ENCODE results near the gene PILRB. TPM values are rescaled to one million over a fixed set of nuclear protein-coding genes. Genes with fewer than 3 reads are reported as not detected.
"Not testable (repeated sequence)": the region's sequence is repeated elsewhere in the genome, so short reads cannot be mapped to it uniquely, and the experiment has no call there.

Gene PILRB
- polyA plus RNA-seq (ENCODE audit: insufficient read length), result 18.0 TPM

DNA sequence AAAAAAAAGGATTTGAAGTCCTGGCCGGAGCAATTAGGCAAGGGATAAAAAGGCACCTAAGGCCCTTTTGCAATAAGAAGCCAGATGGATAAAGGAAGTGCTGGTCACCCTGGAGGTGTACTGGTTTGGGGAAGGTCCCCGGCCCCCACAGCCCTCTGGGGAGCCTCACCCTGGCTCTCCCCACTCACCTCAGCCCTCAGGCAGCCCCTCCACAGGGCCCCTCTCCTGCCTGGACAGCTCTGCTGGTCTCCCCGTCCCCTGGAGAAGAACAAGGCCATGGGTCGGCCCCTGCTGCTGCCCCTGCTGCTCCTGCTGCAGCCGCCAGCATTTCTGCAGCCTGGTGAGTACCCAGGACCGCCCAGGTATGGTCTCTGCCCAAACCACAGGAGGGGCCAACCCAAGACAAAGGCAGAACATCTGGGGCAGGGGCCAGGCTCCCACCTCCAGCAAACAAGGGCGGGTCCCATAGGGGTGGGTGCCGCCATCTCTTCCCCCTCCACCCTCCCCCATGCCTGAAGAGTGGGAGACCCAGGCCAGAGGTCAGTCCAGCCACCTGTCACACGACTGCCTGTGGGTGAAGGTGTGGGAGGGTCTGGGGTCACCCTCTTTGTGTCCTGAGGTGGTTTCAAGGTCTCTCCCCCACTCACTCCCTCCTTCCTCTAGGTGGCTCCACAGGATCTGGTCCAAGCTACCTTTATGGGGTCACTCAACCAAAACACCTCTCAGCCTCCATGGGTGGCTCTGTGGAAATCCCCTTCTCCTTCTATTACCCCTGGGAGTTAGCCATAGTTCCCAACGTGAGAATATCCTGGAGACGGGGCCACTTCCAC is at the start of gene PILRB:
TSS of gene PILRB (plus strand) at position 91 of the 830 bp plus-strand sequence. CDS start at position 277, 186 bp downstream.
- DNase-seq, result no peak

DNA sequence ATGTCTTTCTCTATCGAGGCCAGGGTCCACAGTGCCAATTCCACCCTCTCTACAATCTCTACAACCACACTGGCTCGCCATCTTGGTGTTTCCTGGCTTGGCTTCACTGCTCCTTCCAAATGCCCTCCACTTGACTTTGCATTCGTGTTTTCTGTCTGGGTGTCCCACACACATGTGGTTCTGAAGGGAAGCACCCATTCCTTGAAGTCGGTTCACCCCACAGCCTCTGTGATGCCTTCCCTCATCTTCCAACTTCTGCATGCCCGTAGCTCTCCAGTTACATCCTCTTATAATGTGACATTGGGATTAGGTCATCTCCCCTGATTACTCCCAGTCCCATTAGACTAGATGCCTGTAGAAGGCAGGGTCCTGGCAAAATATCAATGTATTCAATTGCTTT is 39.6 kb upstream of the PILRB start:
- not testable (repeated sequence) for DNase-seq

DNA sequence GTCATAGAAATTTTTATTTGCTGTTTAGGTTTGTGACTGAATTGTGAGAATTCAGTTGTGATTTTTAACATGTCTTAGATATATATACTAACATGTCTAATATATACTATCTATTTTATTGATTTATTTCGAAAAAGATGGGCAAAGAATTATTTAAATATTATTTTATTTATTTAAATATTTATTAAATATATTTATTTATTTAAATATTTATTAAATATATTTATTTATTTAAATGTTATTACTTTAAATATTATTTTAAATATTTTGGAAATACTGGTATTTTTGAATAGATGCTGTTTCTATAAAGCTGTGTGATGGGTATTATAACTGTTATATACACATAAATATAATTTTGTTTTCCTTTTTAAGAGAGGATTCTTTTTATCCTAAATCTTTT is 36.3 kb upstream of the PILRB start:
- DNase-seq, result not testable (repeated sequence)

DNA sequence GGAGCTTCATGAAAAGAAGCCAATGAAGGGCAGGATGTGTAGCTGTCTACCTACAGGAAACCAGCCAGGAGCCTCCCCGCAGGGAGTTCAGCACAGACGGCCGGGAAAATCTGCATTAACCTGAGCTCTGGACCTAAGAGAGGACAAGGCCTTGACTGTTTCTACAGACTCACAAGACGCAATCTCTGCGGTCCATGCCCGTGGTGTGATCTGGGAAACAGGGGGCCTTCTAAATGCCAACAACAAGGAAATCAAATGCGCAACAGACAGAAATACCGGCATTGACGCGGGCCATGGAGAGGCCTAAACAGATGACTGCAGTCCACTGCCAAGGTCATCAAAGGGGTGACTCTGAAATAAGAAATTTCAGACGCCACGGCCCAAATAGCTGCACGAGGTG is 33.7 kb upstream of the PILRB start:
- not testable (repeated sequence) for DNase-seq

DNA sequence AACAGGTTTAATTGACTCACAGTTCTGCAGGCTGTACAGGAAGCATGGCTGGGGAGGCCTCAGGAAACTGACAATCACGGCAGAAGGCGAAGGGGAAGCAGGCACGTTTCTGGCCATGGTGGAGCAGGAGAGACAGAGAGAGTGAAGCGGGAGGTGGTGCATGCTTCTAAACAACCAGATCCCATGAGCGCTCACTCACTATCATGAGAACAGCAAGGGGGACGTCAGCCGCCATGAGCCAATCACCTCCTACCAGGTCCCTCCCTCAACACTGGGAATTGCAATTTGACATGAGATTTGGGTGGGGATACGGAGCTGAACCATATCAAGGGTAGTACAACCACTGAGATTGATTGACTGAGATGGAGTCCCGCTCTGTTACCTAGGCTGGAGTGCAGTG is 32.2 kb upstream of the PILRB start:
- DNase-seq, result not testable (repeated sequence)

DNA sequence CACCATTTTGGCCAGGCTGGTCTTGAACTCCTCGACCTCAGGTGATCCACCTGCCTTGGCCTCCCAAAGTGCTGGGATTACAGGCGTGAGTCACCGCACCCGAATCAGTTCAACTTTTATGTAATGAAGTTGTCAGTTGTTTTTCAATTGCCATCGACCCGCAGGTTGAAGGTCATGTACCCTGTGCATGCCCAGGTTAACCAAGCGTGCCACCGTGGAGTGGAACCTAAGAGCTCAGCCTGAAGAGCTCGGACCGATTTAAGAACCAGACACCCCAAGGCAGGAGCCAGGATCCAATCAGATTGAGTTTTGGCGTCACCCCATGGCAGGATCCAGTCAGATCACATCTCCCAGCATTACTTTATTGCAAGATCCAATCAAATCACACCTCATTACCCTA is 31.0 kb upstream of the PILRB start:
- DNase-seq, result not testable (repeated sequence)

DNA sequence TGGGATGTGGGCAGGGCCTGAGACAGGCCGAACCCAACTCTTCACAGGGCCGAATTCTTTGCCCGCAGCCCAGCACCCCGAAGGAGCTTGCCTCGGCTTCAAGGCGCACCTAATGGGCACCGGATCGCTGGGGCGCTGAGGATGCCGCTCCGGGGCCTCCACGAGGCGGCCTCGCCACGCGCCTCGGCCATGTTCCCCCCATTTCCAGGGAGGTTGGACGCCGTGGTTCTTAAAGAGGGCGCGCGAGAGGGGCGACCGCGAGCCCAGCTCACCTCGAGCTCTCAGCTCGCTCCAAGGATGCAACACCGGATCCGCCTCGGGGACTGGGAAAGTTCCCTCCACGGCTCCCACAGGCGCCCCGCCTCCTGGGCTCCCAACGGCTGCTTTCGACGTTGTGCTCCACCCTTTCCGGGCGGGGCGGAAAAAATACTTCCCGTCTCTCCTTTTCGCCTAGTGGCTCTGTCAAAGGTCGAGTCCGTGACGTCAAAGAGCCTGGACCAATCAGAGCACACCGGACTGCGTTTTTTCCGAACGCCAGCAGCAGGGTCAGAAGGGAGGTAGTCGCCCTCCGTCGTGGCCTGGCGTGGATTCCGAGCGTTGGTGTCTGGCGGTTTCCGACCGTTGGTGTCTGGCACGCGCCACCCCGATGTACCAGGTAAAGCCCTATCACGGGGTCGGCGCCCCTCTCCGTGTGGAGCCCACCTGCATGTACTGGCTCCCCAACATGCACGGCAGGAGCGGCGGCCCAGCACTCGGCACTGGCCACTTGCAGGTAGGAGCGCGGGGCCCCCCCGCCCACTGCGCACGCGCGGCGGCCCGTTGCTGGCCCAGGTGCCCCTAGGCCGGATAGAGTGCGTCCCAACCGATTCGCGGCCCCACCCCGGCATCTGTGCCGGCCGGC is 22.1 kb upstream of the PILRB start:
- peak; percentile 87 for DNase-seq

DNA sequence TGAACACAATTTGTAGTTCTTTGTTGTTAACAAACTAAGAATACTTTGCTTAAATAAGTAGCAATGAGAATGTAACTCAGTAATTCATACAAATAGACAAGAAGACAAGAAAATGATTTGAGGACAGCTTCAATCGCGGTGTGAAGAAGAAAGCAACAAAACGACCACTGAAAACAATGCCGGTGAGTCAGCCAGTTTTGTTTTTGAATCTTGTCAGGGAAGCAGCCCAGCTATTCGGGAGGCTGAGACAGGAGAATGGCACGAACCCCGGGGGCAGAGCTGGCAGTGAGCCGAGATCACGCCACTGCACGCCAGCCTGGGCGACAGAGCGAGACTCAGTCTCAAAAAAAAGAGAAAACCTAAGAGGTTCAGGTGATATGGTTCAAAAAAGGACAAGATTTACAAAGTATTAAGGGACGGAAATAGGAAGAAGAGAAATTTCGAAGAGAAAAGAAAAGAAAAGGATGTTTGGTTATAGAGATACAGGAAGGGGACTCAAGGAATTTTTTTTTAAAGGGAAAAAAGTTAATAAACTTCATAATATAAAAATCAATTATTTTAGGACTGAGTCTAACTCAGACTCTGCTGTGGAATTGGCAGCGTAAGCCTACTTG is 19.7 kb upstream of the PILRB start:
- DNase-seq, result not testable (repeated sequence)

DNA sequence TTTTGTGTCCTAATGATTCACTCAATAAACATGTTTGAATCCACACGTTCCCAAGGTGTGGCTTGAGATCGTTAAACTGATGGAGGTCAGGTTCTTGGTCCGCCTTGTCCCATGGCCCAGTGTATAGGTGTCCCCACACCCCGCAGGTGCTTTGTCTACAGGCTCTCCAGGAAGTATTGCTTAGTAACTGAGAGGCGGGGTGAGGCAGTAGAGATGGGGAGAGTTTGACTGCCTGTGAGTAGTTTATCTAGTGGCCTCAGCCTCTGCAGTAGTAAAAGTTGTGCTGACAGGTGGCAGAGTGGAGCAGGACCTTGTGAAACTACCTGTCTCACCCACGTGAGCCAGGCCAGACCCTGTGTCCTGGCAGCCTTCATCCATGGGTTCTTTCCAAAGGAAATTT is 16.6 kb upstream of the PILRB start:
- DNase-seq, result not testable (repeated sequence)

DNA sequence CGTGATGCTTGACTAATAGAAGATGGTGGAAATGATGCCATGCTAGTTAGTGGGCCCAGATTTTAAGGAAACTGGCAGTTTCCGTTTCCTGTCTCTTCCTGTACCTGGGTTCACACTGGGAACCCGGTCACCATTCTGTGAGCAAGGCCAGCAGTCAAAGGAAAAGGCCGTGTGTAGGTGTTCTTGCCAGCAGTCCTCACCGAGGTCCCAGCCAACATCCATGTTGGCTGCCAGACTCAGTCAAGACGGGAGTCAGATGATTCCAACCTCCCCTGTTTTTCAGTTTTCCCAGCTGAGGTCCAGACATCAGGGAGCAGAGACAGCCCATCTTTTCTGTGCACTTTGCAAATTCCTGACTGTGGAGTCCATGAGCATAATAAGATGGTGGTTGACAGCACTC is 15.2 kb upstream of the PILRB start:
- no peak for DNase-seq

DNA sequence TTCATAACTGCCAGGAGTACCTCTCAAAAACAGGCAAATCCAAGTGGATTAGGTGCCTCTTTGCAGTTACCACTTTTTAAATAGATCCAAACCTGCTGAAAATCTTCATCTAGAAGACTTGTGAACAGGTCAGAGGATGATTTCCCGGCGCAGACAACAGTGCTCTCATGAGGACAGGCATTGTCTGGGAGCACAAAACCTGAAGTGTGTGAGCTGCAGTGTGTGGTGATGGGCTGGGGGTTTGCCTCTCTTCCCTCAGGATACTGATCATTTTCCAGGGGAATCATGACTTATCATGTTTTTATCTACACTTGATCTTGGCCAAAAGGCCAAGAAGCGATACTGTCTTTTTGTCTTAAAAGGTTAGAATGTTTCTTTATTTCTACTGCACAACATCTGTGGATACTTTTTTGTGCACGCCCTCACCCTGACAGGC is 13.8 kb upstream of the PILRB start:
- DNase-seq, result not testable (repeated sequence)

DNA sequence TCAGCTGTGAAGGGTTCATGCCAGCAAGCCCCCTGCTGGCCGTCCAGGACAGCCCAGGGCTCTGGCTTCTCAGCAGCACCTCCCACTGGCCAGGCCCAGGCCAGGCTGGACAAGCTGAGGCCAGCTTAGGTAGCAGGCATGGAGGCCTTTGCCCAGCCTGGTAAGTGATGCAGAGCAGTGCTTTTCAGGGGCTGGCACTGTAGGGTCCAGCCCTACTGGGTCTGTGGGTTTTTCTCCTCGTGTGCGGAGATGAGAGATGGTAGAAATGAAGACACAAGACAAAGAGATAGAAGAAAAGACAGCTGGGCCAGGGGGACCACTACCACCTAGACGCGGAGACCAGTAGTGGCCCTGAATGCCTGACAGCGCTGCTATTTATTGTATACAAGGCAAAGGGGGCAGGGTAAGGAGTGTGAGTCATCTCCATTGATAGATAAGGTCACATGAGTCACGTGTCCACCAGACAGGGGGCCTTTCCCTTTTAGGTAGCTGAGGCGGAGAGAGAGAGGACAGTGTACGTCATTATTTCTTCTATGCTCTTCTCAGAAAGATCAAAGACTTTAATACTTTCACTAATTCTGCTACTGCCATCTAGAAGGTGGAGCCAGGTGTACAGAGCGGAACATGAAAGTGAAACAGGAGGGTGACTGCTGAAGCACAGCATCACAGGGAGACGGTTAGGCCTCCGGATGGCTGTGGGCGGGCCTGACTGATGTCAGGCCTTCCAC is 13.2 kb upstream of the PILRB start:
- not testable (repeated sequence) for DNase-seq

DNA sequence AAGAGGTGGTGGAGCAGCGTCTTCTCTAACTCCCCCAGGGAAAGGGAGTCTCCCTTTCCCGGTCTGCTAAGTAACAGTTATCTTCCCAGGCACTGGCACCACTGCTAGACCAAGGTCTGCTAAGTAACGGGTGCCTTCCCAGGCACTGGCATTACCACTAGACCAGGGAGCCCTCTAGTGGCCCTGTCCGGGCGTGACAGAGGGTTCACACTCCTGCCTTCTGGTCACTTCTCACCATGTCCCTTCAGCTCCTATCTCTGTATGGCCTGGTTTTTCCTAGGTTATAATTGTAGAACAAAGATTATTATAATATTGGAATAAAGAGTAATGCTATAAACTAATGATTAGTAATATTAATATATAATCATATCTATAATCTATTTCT is 12.6 kb upstream of the PILRB start:
- not testable (repeated sequence) for DNase-seq

DNA sequence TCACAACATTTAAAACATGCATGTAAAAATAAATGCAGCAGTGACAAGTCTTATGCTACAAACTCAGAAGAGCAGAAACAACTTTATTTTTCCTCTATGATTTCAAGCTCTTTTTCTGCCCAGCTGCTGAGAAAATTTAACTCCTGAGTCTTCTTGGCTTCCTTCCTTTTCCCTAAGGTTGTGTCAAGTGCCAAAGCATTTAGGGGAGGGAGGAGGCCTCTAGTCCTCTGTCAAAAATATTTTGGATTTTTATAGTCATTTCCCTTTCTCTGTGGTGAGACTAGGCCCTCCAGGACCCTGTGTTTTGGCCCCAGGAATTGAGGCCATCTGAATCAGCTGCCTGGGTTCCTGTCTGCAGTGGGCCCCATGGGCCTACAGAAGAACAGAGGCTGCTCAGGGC is 11.0 kb upstream of the PILRB start:
- DNase-seq, result no peak

DNA sequence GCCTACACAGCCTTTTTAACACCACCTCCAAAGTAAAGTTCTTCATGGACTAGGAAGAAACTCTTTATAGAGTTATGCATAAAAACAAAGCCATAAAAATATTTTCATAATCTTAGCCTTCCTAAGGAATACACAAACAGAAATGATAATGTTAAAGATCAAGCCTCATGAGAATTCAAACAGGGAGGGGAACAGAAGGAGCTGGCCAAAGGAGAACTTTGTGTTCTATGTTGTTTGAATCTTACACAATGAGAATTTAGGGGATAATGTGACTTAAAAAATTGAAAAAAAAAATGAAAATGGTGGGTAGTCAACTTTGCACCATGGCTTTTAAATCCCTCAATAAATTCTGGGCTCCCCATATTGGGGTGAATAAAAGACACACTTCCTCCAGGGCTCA is 9.1 kb upstream of the PILRB start:
- DNase-seq, result no peak

DNA sequence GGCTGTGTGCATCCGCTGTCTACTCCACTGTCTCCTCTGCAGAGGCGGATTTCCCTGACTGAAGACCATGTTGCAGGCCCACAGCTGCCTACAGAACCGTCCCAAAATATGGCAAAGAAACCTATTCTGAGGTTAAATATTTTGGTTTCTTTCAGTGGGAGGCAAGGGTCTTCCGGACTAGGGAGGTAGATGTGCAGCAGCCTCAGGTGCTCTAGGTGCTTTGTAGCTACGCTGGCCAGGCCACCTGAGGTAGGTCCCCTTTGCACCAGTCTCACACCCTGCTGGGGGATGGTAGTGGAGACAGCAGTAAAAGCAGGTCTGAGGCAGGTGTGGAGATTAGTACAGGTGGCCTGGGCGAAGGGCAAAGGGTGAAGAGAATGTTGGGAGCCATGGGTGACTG is 8.2 kb upstream of the PILRB start:
- no peak for DNase-seq

DNA sequence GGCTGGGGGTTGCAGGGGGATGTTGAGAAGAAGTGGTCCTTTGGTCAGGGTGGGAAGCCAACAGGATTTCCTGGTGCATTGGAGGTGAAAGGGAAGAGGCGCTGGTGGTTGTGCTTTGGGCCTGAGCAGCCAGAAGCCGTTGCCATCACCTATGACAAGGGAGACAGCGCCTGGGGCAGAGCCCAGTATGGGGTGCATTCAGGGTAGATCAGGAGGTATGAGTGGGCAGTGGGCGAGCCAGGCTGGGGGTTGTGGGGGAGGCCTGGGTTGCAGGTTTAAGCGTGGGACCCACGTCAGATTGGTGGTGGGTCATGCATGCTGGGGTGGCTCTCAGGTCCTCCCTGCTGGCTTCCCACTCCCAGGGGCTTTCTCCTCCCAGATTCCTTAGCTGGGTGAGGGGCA is 6.3 kb upstream of the PILRB start:
- no peak for DNase-seq

DNA sequence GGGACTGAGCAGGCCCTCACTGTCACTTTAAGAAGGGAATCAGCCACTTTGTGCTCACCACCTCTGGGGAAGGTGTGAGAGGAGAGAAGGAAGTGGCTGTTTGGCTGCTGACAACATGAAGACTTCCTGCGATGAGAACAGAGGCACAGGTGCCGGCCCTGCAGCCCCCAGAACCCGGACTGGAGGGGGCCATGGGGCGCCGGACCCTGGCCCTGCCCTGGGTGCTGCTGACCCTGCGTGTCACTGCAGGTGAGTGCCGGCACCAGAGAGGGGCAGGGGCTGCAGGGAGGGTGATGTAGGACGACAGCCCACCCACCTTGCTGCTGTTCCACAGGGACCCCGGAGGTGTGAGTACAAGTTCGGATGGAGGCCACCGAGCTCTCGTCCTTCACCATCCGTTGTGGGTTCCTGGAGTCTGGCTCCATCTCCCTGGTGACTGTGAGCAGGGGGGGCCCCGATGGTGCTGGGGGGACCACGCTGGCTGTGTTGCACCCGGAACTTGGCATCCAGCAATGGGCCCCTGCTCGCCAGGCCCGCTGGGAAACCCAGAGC is 5.6 kb upstream of the PILRB start:
- not testable (repeated sequence) for DNase-seq

DNA sequence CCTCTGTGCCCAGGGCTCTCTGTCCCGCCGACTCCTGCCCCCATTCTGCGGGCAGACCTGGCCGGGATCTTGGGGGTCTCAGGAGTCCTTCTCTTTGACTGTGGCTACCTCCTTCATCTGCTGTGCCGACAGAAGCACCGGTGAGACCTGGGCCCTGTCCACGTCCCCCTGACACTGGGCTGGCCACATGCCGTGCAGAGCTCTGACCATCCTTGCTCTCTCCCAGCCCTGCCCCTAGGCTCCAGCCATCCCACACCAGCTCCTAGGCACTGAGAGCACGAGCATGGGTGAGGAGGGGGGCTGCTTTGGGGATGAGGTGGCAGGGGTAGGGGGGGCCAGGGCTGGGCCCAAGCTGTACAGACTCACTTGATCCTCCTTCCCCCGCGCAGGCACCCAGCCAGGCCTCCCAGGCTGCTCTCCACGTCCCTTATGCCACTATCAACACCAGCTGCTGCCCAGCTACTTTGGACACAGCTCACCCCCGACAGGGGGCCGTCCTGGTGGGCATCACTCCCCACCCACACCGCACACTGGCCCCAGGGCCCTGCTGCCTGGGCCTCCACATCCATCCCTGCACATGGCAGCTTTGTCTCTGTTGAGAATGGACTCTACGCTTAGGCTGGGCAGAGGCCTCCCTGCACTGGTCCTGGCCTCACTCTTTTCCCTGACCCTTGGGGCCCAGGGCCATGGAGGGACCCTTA is 4.8 kb upstream of the PILRB start:
- no peak for DNase-seq

DNA sequence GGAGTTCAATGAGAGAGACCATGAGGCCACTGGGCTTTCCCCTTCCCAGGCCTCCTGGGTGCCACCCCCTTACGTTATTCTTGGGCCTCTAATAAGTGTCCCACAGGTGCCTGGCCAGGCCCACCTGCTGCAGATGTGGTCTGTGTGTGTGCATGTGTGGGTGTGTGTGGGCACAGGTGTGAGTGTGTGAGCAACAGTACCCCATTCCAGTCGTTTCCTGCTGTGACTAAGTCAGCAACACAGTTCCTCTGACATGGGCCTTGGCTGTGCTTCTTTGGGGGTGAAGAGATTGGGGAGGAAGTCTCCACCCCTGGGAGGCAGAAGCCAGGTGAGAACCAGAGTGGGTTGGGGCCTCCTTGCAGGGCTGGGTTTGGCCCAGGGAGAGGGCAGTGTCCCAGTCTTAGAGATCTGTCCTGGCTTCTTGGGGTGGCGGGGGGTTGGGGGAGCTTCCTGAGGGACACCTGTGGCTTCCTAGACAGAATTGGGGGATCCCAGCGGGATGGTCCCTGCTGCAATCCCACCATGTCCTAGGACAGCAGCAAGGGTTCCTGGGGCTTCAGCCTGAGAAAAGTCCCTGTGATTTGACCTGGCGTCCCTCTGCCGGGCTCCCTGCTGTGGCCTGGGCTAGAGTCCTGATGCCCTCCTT is 4.1 kb upstream of the PILRB start:
- DNase-seq, result no peak

Data from hindlimb muscle (tissue), 1 donor.